Skin of body (tissue), 3 donors: ENCODE measurements around the gene KRTAP2-1. TPM values are rescaled to one million over a fixed set of nuclear protein-coding genes. Genes with fewer than 3 reads are reported as not detected.
"Not testable (repeated sequence)": the region's sequence is repeated elsewhere in the genome, so short reads cannot be mapped to it uniquely, and the experiment has no call there.

Source experiments
- DNase-seq: peaks from one replicate; lab custom pipeline; 2025; lab: John Stamatoyannopoulos, UW
- small RNA-seq: library from RNA; depleted of rRNA; stranded (forward); fragments of <200 nt; gene quantifications from one replicate; pipeline ENCODE3, GENCODE V24; 2014; ENCODE audit warnings: low replicate concordance
- total RNA-seq: library from RNA; depleted of rRNA; stranded (reverse); fragments of >200 nt; gene quantifications from one replicate; pipeline ENCODE4 v1.2.3, GENCODE V29; 2014

Gene KRTAP2-1
- total RNA-seq, 1 donor from 2014 or later, result 3.4 TPM

DNA sequence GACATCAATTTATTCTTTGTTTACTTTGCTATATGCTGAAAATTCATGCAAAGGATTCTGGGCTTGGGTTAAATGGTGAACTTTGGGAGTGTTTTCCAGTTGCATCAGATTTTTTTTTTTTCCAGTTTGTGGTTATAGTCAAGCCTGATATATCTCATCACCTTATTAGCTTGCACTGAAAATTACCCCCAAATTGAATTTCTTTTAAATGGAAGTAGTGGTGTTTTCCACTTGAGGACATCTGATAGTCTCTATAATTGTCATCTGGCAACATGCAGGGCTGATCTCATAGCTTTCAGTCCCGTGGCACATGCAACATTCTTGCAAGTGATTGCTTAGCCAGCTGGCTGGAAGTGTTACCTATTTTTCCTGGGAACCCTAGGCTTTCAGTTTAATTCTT lies 33.5 kb downstream of the KRTAP2-1 start:
- no peak for DNase-seq

GRCh38 chr17:41013181-41013580 lies 33.9 kb downstream of the KRTAP2-1 start:
- no peak for DNase-seq

GRCh38 chr17:41012326-41013120 lies 34.6 kb downstream of the KRTAP2-1 start:
- DNase-seq, result no peak

DNA sequence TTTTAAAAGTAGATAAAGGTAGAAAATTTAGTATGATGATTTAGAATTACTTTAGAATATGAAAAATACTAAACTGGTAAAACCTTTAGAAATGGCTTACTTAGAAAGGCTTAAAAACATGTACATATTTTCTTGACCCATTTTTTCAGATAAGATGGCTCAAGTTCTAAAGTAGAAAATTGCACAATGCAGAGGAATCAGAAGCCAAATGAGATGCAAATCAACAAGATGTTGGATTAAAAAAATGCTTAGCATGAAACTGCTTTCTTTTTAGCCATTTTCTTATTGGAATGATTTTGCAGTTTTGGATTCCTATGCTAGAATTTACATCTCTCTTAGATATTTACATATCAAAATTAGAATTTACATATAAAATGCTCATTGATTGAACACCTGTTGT lies 36.7 kb downstream of the KRTAP2-1 start:
- DNase-seq, result no peak

DNA sequence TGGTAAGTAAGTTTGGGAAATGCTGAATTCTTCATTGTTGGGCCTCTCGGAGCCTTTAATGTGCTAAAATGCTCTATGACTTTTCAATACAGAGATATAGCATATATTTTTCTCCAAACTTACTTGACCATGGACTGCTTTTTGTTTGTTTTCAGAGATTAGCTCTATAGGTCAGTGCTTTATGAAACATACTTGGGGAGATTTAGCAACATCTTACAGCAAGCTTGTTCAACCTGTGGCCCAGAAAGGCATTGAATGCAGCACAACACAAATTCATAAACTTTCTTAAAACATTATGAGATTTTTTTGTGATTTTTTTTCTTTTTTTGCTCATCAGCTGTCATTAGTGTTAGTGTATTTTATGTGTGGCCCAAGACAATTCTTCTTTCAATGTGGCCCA lies 37.2 kb downstream of the KRTAP2-1 start:
- DNase-seq, result no peak

DNA sequence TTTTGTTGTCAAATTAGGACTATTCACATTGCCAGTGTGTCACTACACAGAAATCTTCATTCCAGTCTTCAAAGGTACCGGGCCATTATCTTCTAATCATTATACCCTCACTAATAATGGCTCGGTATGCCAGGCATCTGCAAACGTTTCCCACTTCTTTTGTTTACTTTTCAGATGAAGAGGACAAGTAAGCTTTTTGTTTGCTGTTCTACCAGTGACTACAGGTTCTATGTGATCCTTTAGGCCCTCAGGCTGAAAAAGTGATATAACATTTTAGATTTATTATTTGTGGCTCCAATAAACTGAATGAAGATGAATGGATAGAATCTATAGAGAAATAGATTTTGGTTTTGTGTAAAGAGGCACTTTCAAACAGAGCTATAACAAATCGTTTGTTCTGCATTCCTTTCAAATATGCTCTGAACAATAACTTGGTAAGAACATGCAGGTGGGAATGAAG lies 37.8 kb downstream of the KRTAP2-1 start:
- no peak for DNase-seq

GRCh38 chr17:41008811-41009210 lies 38.3 kb downstream of the KRTAP2-1 start, which contains the start of gene KRTAP3-1:
Gene KRTAP3-1 (minus strand): TSS chr17:41009128. CDS start chr17:41009074, 54 bp downstream.
- no peak for DNase-seq

DNA sequence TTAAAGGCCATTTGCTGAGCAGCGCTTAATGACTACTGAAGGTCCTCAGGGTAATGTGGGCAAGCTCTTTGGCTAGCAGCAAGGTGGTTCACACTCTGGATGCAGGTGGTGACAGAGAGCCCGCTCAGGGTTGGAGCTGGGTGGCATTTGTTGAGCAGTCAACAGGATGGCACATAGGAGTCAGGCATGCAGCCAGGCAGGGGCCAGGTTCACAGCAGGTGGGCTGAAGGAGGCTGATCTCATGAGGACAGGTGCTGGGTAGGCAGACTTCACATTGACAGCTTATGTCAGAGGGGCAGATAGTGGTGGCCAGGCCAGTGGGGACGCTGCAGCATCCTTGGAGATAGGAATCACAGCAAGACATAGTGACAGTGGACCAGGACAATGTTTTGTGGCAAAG lies 42.7 kb downstream of the KRTAP2-1 start:
- DNase-seq, result no peak

DNA sequence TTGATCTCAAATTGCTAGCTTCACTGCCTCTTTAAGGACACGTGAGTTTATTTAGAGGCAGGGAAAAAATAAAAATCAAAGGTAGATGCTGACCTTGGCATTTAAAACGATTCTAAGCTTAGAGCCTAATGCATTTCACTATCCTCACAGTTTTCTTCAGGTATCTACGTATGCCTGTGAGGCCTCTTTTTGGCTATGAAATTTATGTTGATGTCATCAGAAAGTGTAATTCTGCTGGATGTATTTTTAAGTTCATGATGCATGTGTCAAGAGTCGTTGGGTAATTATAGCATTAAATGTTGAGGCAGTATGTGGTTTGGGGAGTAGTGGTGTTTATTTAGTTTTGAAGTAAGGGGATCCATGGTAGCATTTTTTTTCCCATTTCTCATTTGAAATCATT lies 43.2 kb downstream of the KRTAP2-1 start:
- DNase-seq, result no peak

GRCh38 chr17:41002814-41003213 lies 44.3 kb downstream of the KRTAP2-1 start:
- DNase-seq, result no peak

GRCh38 chr17:41001795-41002194 lies 45.3 kb downstream of the KRTAP2-1 start:
- no peak for DNase-seq

- DNase-seq, result not testable (repeated sequence)
Observed at GRCh38 chr17:40999563-40999962, 47.6 kb downstream of the KRTAP2-1 start, which contains the start of gene KRTAP3-2. Gene KRTAP3-2 (minus strand): TSS chr17:40999906. CDS start chr17:40999853, 53 bp downstream.

DNA sequence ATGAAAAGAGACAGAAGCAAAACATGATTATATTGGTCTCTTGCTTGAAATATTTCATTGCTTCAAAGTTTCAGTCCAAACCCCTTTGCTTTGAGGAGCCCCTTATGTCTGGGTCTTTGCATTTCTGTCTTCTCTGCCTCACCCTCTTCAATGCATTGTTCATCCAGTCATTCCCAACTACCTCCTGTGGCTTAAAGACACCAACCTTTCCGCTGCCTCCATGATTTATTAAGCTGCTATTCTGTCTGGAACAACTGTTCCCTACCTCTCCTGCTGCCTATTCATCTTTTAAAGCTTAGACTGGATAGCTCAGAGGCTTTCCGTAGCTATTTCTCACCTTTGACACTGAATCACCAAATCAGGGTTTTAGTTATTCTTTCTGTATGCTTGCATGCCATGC lies 49.8 kb downstream of the KRTAP2-1 start:
- DNase-seq, result no peak

DNA sequence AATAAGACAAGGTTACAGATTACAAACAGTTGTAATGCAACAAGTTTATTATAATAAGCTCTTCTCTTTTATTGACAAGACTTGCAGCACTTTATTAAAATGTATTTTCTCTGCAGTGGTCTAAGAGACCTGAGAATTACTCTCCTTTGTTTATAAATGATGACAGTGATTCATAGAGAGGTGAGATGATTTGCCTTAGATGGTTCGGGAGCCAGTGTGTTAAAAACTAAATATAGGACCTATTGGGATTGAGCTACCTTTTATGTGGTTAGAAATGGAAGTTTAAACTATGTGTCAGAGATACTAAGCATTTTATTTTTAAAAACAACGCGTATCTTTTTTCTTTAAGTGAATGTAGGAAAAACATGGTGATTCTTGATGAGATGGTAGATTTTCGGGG lies 50.3 kb downstream of the KRTAP2-1 start:
- DNase-seq, result no peak

Small RNA genes within 50 kb of the gene (small RNA-seq; reads per million reads assigned to genes)
- gene KRTAP3-4P, result not detected

Other genes with a start within 250 kb of the KRTAP2-1 start
- gene KRT28, start 247.4 kb downstream of the KRTAP2-1 start, total RNA-seq, result 152 TPM
- 976 TPM for gene KRT10, start 224.7 kb downstream of the KRTAP2-1 start, total RNA-seq
- gene KRT12, start 180.1 kb downstream of the KRTAP2-1 start, total RNA-seq, result 0.10 TPM
- gene KRT20, start 162.1 kb downstream of the KRTAP2-1 start, total RNA-seq, result 0.39 TPM
- gene KRT23, start 109.7 kb downstream of the KRTAP2-1 start, total RNA-seq, result 107 TPM
- gene KRT39, start 80.4 kb downstream of the KRTAP2-1 start, total RNA-seq, result 6.4 TPM
- 7.7 TPM for gene KRT40, start 63.0 kb downstream of the KRTAP2-1 start, total RNA-seq
- 1.5 TPM for gene KRTAP3-3, start 53.2 kb downstream of the KRTAP2-1 start, total RNA-seq
- gene KRTAP3-2, start 47.4 kb downstream of the KRTAP2-1 start, total RNA-seq, result 2.3 TPM
- 5.3 TPM for gene KRTAP3-1, start 38.2 kb downstream of the KRTAP2-1 start, total RNA-seq
- gene KRTAP1-5, start 20.1 kb downstream of the KRTAP2-1 start, total RNA-seq, result 14.1 TPM
- not detected for gene KRTAP1-4, start 17.1 kb downstream of the KRTAP2-1 start, total RNA-seq
- gene KRTAP1-3, start 12.4 kb downstream of the KRTAP2-1 start, total RNA-seq, result 12.2 TPM
- 7.5 TPM for gene KRTAP1-1, start 5.9 kb downstream of the KRTAP2-1 start, total RNA-seq
- gene KRTAP2-2, start 7.9 kb upstream of the KRTAP2-1 start, total RNA-seq, result 6.5 TPM
- 0.30 TPM for gene KRTAP2-3, start 12.8 kb upstream of the KRTAP2-1 start, total RNA-seq
- gene KRTAP2-4, start 18.6 kb upstream of the KRTAP2-1 start, total RNA-seq, result 3.3 TPM
- gene KRTAP4-7, start 36.8 kb upstream of the KRTAP2-1 start, total RNA-seq, result 11.4 TPM
- 3.1 TPM for gene KRTAP4-8, start 50.8 kb upstream of the KRTAP2-1 start, total RNA-seq
- gene KRTAP4-16, start 54.9 kb upstream of the KRTAP2-1 start, total RNA-seq, result not detected
- 5.2 TPM for gene KRTAP4-9, start 58.1 kb upstream of the KRTAP2-1 start, total RNA-seq
- gene KRTAP4-11, start 71.1 kb upstream of the KRTAP2-1 start, total RNA-seq, result 0.79 TPM
- 0.89 TPM for gene KRTAP4-12, start 76.9 kb upstream of the KRTAP2-1 start, total RNA-seq
- gene KRTAP4-6, start 93.2 kb upstream of the KRTAP2-1 start, total RNA-seq, result 4.0 TPM
- 1.3 TPM for gene KRTAP4-5, start 102.5 kb upstream of the KRTAP2-1 start, total RNA-seq
- 2.2 TPM for gene KRTAP4-4, start 113.4 kb upstream of the KRTAP2-1 start, total RNA-seq
- 2.0 TPM for gene KRTAP4-3, start 120.9 kb upstream of the KRTAP2-1 start, total RNA-seq
- gene KRTAP4-2, start 130.9 kb upstream of the KRTAP2-1 start, total RNA-seq, result 1.1 TPM
- 3.6 TPM for gene KRTAP4-1, start 137.6 kb upstream of the KRTAP2-1 start, total RNA-seq
- not detected for gene KRTAP9-1, start 142.6 kb upstream of the KRTAP2-1 start, total RNA-seq
- 6.3 TPM for gene KRTAP9-2, start 179.3 kb upstream of the KRTAP2-1 start, total RNA-seq
- gene KRTAP9-3, start 185.1 kb upstream of the KRTAP2-1 start, total RNA-seq, result 7.3 TPM
- gene KRTAP9-8, start 190.7 kb upstream of the KRTAP2-1 start, total RNA-seq, result 8.5 TPM
- 6.5 TPM for gene KRTAP9-4, start 202.4 kb upstream of the KRTAP2-1 start, total RNA-seq
- 2.6 TPM for gene KRTAP9-9, start 208.1 kb upstream of the KRTAP2-1 start, total RNA-seq
- gene KRTAP9-6, start 218.1 kb upstream of the KRTAP2-1 start, total RNA-seq, result not detected
- gene KRTAP9-7, start 228.4 kb upstream of the KRTAP2-1 start, total RNA-seq, result not detected